Ishikawa (cell line): ENCODE data around the gene GAS7.

Experiments used
- CEBPB ChIP-seq: IDR thresholded peaks from 2 replicates; pipeline ENCODE4 v1.6.1; 2012
- CREB1 ChIP-seq: IDR thresholded peaks from 2 replicates; pipeline ENCODE4 v1.6.1; 2012; ENCODE audit warnings: low read depth
- EGR1 ChIP-seq: IDR thresholded peaks from 2 replicates; pipeline ENCODE4 v1.6.1; 2012
- EP300 ChIP-seq: IDR thresholded peaks from 2 replicates; pipeline ENCODE4 v1.6.1; 2012; ENCODE audit warnings: borderline replicate concordance
- FOXM1 ChIP-seq: IDR thresholded peaks from 2 replicates; pipeline ENCODE4 v1.6.1; 2012; ENCODE audit warnings: low read depth, borderline replicate concordance
- NFIC ChIP-seq: IDR thresholded peaks from 2 replicates; pipeline ENCODE4 v1.6.1; 2012
- RAD21 ChIP-seq: IDR thresholded peaks from 2 replicates; pipeline ENCODE4 v1.6.1; 2012; ENCODE audit warnings: low read depth
- REST ChIP-seq: IDR thresholded peaks from 2 replicates; pipeline ENCODE4 v1.6.1; 2012; ENCODE audit warnings: low read depth, mild to moderate bottlenecking
- TAF1 ChIP-seq: IDR thresholded peaks from 2 replicates; pipeline ENCODE4 v1.6.1; 2012; ENCODE audit warnings: low read depth, mild to moderate bottlenecking
- TCF12 ChIP-seq: IDR thresholded peaks from 2 replicates; pipeline ENCODE4 v1.6.1; 2012; ENCODE audit warnings: low read depth
- TEAD4 ChIP-seq: IDR thresholded peaks from 2 replicates; pipeline ENCODE4 v1.6.1; 2012
- YY1 ChIP-seq: IDR thresholded peaks from 2 replicates; pipeline ENCODE4 v1.6.1; 2012; ENCODE audit warnings: low read depth
- ZBTB7A ChIP-seq: IDR thresholded peaks from 2 replicates; pipeline ENCODE4 v1.6.1; 2012; ENCODE audit warnings: low read depth
- TF ChIP-seq, protein P1 (sequence below): IDR thresholded peaks from 2 replicates; pipeline ENCODE4 v1.6.1; 2012
- TF ChIP-seq, protein P2 (sequence below): IDR thresholded peaks from 2 replicates; pipeline ENCODE4 v1.6.1; 2012

GAS7 gene

GRCh38 chr17:10226930-10227695 lies 28.7 kb upstream of the GAS7 start:
- TF ChIP-seq RAD21 (peak; percentile 43), CREB1 (no peak)

DNA sequence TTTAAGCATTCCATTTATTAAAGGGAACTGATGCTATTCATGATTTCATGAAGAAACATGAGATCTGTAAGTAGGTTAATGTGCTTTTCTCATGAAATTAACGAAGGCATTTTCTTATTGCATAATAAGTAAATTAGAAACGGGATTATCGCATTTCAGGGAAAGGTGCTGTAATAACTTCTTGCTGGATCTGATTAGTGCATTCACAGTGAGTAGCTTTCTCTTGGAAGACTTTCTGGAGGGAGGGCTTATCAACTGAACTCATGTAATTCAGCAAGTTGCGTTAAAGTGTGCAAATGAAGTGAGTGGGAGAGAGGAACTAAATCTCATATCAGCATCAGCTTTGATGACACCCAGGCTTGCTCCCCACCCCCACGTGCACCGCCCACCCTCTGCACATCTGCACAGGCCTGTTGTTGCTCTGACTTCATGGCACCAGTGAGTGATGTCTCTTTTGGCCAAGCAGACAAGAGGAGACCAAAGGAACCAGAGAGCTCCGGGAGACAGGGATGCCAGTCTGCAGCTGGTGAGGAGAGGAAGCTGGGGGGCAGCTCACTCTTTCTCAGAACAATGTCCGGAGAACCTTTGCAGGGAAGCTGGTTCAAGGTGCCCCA lies 26.3 kb upstream of the GAS7 start:
- no peak for TF ChIP-seq REST
- no peak for TF ChIP-seq TEAD4
- TF ChIP-seq TAF1 = no peak
- TF ChIP-seq EGR1 = no peak
- no peak for TF ChIP-seq CREB1
- TF ChIP-seq RAD21 = no peak
- TF ChIP-seq, protein P1, sequence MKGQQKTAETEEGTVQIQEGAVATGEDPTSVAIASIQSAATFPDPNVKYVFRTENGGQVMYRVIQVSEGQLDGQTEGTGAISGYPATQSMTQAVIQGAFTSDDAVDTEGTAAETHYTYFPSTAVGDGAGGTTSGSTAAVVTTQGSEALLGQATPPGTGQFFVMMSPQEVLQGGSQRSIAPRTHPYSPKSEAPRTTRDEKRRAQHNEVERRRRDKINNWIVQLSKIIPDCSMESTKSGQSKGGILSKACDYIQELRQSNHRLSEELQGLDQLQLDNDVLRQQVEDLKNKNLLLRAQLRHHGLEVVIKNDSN = no peak
- TF ChIP-seq NFIC = no peak
- no peak for TF ChIP-seq EP300
- no peak for TF ChIP-seq YY1
- TF ChIP-seq TCF12 = no peak
- TF ChIP-seq ZBTB7A = no peak
- TF ChIP-seq, protein P2, sequence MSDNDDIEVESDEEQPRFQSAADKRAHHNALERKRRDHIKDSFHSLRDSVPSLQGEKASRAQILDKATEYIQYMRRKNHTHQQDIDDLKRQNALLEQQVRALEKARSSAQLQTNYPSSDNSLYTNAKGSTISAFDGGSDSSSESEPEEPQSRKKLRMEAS = no peak
- TF ChIP-seq FOXM1 = no peak
- TF ChIP-seq CEBPB = no peak

DNA sequence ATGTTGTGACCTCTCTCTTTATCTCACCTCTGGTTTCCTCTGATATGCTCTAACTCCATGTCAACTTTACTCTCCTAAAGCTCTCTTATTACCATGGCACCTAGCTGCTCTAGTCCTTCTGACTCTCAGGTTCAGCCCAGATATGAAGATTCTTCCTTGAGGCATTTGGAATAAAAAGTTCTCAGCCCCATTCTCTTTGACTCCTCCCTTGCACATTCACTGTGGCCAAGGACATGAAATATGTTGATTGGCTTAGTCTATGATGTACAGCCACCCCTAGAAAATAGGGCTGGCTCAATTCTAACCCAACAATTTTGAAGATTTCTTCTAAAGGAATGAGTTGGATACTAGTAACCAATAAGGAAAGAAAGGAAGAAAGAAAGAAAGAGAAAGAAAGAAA lies 20.8 kb upstream of the GAS7 start:
- TF ChIP-seq FOXM1 (no peak), REST (no peak), ZBTB7A (no peak), RAD21 (no peak)
- TF ChIP-seq, protein P2 = no peak

GRCh38 chr17:10217916-10218315 lies 19.5 kb upstream of the GAS7 start:
- TF ChIP-seq NFIC (no peak), RAD21 (no peak), ZBTB7A (no peak), CEBPB (no peak), EGR1 (no peak), YY1 (no peak), CREB1 (no peak), REST (no peak), TAF1 (no peak), EP300 (no peak), FOXM1 (no peak), TEAD4 (no peak), TCF12 (no peak)
- TF ChIP-seq, protein P1 = no peak
- TF ChIP-seq, protein P2 = no peak
